ENCODE results near the gene PRKD1.
"Not testable (repeated sequence)": the region's sequence is repeated elsewhere in the genome, so short reads cannot be mapped to it uniquely, and the experiment has no call there.

Gene PRKD1

DNA sequence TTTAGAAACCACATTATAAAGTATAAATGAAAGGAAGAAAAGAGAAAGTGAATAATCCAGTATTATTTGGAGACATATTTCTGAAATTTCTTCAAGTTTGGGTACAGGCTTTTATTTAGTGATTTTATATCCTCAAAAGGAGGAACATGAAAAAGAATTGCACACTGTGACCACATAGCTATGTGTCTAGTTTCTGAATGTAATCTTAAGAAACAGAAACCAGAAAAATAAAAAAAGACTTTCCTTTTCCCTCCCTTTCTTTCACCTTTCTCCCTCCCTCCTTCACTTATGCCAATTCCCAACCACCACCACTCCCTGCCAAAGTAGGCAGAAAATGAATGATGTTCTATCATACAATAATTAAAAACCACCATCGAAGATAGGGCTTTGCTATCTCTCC lies 189.6 kb downstream of the PRKD1 start:
- DNase-seq = no peak

GRCh38 chr14:29735459-29735858 lies 192.2 kb downstream of the PRKD1 start:
- no peak for DNase-seq

- DNase-seq = peak; percentile 16
Observed at GRCh38 chr14:29734732-29735131, 192.9 kb downstream of the PRKD1 start.

DNA sequence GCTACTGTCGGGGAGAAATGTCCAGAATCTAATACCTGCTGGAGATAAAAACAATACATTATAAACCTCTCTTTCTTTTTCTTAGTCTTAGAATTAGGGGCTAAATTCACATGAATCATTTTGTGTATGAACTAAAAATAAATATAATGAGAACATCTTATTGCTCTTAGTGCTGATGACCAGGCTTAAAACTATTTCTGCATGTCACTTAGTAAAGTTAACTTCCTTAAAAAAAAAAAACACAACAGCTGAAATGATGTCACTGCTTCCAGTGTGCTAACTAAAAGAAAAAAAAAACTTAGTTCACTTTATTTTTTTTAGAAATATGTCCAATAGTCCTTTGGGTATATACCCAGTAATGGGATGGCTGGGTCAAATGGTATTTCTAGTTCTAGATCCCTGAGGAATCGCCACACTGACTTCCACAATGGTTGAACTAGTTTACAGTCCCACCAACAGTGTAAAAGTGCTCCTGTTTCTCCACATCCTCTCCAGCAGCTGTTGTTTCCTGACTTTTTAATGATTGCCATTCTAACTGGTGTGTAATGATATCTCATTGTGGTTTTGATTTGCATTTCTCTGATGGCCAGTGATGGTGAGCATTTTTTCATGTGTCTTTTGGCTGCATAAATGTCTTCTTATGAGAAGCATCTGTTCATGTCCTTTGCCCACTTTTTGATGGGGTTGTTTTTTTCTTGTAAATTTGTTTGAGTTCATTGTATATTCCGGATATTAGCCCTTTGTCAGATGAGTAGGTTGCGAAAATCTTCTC lies 200.9 kb downstream of the PRKD1 start:
- not testable (repeated sequence) for DNase-seq

- peak; percentile 49 for DNase-seq
Observed at GRCh38 chr14:29724991-29725390, 202.7 kb downstream of the PRKD1 start.

DNA sequence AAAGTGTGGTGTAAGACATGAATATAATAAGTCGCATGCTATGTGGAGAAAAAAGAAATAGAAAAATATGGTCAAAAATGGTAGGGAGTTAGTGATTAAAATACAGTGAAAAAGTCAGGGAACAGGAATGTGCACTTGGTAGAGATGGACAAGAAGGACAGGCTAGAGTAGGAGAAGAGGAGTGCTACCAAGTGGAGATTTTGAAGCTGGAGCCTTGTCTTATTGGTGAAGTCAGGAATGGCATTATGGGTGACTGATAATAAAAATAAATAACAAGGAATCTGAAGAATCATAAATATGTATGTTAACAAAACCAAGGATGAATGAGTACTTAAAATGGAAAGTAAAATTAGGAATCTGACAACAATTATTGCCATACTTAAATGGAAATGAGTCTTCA lies 204.8 kb downstream of the PRKD1 start:
- no peak for DNase-seq

DNA sequence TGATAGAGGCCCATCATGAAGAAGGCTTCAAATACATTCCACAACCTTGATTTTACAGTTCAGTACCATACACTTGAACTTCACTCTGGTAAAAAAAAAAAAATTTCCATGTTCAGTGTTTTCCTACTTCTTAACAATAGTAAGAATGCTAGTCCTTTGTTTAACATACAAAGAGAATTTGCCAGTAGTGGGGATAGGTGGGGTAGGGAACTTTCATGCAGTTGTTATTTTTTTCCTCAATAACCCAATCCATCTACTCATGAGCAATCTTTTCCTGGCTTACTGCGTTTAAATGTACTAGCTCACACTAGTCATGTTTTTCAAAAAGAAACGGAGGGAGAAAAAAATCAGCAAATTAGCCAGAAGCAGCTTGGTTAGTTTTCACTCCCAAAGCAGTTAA lies 206.1 kb downstream of the PRKD1 start:
- DNase-seq = no peak

- no peak for DNase-seq
Observed at GRCh38 chr14:29717901-29718300, 209.7 kb downstream of the PRKD1 start.

- DNase-seq = no peak
Observed at GRCh38 chr14:29716150-29716549, 211.5 kb downstream of the PRKD1 start.

- DNase-seq = peak; percentile 61
Observed at GRCh38 chr14:29712601-29713000, 215.0 kb downstream of the PRKD1 start.

- no peak for DNase-seq
Observed at GRCh38 chr14:29710015-29710414, 217.6 kb downstream of the PRKD1 start.

- DNase-seq = no peak
Observed at GRCh38 chr14:29709490-29709889, 218.2 kb downstream of the PRKD1 start.

DNA sequence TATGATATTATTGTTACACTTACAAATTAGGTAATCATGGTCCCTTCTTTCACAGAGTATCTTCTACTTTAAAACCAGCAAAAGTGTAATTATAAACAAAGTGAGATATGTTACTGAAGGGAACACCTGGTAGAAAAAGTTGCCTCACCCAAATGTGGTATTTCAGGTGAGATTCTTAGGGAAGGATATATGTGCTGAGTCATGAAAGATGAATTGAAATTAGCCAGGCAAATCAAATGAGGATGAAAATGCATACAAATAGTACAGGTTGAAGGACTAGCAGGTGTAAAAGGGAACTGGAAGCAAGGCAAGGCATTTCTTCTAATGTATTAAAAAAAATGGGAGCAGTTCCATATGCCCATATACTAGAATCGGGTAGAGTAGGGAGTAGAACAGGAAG lies 220.9 kb downstream of the PRKD1 start:
- no peak for DNase-seq

GRCh38 chr14:29705801-29706200 lies 221.8 kb downstream of the PRKD1 start:
- DNase-seq = no peak

GRCh38 chr14:29689597-29689996 lies 238.1 kb downstream of the PRKD1 start:
- DNase-seq = not testable (repeated sequence)

GRCh38 chr14:29687866-29688265 lies 239.8 kb downstream of the PRKD1 start:
- no peak for DNase-seq

DNA sequence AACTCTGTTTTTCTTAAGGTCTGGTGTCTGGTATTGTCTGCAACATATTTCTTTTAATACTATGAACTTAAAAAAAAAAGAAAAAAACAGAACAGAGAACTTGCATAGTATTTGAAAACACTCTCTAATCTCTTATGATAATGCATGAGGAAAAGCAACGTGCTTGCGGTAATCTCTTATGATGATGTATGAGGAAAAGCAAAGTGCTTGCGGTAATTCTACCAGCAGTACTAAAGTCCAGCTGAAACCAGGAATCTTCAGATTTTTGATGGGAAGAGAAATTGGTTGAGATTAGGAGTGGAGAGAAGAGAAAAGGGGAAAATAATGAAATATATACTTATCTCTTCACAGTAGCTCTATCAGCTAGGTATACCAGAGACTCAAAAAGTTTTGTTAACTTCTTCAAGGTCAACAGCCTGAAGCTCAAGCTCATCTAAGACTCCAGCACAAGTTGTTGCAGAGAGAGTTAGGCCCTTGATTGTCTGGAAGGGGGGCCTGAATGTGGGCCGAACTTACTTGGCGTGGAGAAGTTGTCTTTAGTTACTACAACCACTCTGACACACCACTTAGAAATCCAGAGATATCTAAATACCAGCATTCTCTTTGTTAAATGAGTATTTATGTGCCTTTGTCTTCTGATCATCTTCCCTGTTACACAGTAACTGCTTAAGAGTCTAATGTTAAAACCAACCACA lies 240.4 kb downstream of the PRKD1 start:
- no peak for DNase-seq

DNA sequence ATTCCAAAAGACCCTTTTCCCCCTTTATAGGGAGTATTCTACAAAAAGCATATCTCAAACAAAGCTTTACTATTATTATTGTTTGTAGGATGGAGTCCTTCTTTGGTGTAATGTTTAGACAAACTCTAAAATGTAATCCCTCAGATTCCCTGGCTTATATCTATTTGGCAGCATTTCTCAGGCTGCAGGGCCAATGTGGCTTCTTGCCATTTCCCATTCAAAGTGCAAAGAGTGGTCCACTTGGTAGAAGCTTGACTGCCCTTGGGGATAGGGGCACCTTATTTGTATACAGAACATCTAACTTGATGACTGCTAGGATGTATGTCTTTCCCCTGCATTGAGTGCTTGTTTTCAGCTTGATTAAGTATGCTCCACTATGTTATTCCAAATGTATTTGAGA lies 242.7 kb downstream of the PRKD1 start:
- no peak for DNase-seq

DNA sequence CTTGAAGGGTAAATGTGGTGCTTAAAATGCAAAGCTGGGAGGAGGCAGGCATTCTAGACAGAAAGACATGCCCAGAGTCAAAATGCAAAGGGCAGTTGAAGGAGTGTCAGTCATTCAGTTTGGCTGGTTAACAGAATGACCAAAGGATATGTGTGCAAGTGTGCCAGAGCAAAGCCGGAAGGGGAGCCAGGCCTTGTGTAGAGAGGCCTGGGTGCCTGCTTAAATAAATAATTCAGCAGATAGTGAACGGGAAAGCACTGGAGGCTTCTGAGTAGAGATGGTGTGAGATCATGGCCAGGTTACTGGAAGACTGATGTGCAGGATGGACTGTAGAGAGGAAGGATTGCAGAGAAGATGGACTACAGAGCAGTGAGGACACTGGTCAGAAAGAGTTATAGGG lies 244.9 kb downstream of the PRKD1 start:
- no peak for DNase-seq

DNA sequence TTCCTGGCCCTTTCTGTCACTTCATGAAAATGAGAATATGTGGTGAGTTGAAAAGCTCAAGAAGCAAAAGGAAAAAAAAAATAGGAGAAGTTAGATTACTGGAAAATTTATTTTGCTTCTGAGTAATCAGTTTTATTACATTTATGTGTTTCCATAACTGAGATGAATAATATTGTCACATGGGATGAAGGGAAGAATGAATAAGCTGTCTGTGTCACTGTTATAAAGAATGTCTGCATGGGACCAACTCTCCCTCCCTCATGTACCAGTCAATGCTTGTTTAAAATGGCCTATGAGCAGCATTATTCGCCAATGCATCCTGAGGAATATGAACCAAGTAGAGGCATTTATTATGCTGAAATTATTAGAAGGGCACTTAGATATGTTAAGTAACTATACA lies 246.3 kb downstream of the PRKD1 start:
- no peak for DNase-seq

GRCh38 chr14:29674566-29675285 lies 252.9 kb downstream of the PRKD1 start:
- DNase-seq = no peak

GRCh38 chr14:29672831-29673230 lies 254.8 kb downstream of the PRKD1 start:
- DNase-seq = no peak

DNA sequence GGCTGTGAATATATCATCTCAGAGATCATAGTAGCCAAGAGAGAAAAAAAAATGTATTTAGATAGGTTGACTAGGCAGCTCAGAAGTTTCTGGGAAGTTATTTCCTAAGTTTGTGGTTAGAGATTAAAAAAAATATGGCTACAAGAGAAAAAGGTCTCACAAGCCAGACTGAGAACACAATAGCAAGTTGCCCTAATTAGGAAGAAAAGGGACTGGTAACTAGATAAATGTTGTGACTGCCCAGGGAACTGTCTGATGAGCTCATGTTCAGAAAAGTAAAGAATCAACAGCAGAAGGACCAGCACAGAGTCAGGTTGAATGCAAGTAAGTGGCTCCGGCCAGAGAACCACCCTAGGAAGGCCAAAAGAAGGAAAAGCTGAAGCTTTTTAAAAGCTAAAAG lies 256.6 kb downstream of the PRKD1 start:
- DNase-seq = no peak

GRCh38 chr14:29668201-29668600 lies 259.4 kb downstream of the PRKD1 start:
- no peak for DNase-seq
